ENCODE data around the gene C1orf115. TPM values are rescaled to one million over a fixed set of nuclear protein-coding genes. Genes with fewer than 3 reads are reported as not detected.
A peak's percentile ranks its signal among the peaks of the same experiment; 100 is the strongest.
"Not testable (repeated sequence)": the region's sequence is repeated elsewhere in the genome, so short reads cannot be mapped to it uniquely, and the experiment has no call there.

Gene C1orf115
- total RNA-seq, 1 donor from 2014 or later = 5.5 TPM

DNA sequence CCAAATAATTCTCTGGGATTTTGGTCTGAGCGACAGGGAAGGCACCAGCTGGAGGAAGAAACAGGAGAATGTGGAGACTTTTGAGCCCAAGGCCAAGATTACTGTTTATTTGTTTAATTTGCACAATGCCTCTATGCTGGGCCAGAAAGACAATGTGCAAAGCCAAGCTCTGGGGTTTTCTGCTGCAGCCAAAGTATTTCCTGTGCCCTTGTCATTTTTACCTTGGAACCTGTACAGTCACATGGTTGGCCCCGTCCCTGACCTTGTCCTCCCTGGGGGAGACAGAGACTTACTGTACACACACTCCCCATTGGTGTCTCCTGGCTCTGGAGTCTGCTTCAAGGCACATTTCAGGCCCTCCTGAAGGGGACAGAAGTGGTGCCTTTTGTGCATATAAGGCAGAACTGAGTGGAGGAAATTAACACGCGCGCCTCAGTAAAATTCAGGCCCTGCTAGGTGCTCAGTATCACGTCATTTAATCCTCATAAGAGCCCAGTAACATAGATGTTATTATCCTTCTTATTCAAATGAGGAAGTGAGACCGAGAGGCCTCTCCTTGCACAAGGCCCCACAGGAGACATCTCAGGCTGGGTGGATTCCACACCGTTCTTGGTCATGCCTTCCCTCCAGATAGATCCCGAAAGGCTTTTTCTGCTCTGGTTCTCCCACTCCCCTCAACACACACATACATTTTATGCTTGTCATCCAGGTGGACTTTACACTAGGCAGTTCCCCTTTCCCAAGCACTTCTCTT is 21.1 kb downstream of the C1orf115 start:
- DNase-seq (ENCODE audit: low spot score) = no peak
- intact Hi-C loops (cut with DNase I) = no loop called here

DNA sequence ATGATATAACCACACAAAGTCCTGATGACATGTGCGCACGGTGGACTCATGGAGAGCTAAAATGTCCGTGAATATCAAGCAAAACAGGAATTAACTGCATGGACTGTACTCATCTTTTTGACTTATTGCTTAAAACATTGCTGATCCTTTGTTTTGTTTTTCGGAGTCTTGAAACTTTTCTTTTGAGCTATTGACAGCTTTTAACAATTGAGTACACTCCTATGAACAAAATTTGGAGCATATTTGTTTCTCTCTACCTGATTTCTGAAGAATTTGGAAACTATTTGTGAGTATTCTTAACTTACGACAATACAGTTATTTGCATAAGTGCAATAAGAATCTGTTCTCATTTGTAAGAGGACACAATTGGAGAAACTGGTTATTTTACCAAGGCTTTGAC is 25.8 kb downstream of the C1orf115 start:
- DNase-seq (ENCODE audit: low spot score); intact Hi-C loops (cut with DNase I): not testable (repeated sequence)

DNA sequence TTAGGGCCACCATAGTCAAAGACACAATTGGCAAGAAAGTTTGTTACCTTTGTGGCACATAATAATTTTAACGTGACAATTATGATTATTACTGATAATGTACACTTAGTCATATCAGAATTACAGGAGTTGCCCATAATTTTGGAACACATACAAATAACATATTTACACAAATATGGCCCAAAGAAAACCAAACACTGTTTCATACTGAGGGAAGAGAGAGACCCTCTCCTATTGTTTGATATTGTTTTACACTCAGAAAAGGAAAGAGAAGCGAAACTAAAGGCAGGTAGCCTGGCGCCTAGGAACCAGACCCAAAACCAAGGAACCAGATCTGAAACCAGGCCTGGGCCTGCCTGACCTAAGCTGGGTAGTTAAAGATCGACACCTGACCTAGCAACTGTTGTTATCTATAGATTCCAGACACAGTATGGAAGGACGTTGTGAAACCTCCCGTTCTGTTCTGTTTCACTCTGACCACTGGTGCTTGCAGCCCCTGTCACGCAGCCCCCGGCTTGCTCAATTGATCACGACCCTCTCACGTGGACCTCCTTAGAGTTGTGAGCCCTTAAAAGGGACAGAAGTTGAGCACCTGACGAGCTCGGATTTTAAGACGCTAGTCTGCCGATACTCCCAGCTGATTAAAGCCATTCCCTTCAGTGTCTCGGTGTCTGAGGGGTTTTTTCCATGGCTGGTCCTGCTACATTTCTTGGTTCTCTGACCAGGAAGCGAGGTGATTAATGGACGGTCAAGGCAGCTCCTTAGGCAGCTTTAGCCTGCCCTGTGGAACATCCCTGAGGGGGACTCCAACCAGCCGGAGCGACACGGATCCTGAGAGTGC is 27.9 kb downstream of the C1orf115 start:
- intact Hi-C loops (cut with DNase I) = no loop called here
- no peak for DNase-seq (ENCODE audit: low spot score)

DNA sequence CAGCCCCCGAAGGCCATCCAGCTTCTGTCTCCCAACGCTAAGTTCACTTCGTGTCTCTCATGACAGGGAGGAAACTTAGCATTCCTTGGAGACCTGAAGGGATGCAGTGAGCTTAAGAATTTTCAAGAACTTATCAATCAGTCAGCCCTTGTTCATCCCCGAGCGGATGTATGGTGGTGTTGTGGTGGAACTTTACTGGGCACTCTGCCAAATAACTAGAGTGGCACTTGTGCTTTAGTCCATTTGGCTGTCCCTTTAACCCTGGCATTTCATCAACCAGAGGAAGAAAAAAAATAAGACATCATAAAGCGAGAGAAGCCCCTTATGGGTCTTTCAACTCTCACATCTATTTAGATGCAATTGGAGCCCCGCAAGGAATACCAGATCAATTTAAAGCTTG is 31.1 kb downstream of the C1orf115 start:
- intact Hi-C loops (cut with DNase I); DNase-seq (ENCODE audit: low spot score): not testable (repeated sequence)

DNA sequence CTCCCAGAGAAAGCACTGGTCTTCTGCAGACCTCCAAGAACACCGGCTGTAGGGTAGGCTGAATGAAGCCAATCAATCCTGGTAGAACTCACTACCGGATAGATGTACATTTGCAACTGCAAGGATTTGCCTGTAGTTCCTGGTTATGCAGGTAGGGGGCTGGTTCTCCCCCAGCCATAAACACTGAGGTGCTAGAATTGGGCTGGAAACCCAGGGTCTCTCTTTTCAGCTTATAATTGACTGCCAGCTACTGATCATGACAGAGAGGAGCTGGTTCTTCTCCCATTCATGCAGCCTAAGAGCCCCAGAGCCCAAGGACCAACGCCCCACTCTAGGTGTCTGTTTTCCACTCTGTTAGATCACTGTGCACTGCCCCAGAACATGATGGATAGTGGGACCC is 36.5 kb downstream of the C1orf115 start:
- DNase-seq (ENCODE audit: low spot score) = no peak
- intact Hi-C loops (cut with DNase I) = no loop called here

DNA sequence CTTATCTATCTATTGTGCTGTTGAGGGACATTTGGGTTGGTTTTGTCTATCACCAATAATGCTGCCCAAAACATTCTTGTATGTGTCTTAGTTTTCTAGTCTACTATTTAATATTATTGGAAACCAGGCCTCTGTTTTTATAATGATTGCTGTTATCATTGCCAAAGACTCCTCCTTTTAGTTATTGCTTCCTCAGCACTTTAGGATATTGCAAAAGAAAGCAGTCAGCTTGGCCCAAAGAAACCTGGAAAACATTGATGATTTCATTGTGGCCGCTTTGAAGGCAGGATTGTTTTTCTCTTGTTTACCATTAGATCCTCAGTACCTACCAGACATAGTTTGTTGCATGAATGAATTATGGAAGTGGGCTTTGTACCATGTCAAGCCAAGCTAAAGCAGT is 37.4 kb downstream of the C1orf115 start:
- DNase-seq (ENCODE audit: low spot score) = no peak
- intact Hi-C loops (cut with DNase I) = no loop called here

DNA sequence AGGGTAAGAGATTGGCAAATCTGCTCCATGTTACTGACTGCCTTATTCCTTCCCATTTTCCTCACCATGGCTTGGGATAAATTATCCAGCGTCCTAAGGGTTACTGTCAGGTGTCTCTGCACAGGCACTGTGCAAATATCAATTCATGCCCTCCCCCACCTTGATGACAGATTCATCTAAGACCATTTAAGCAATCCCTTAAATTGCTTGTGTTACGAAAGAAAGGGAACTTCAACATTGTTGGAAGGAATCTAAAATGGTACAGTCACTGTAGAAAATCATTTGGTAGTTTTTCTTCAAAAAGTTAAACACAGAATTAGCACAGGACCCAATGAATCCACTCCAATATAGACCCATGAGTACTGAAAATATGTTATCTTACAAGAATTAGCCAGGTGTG is 40.3 kb downstream of the C1orf115 start:
- no peak for DNase-seq (ENCODE audit: low spot score)
- intact Hi-C loops (cut with DNase I) = loop anchor here (5.0 kb wide), 1 partner anchor 57 kb away; the partner anchor contains the start of gene MTARC1

DNA sequence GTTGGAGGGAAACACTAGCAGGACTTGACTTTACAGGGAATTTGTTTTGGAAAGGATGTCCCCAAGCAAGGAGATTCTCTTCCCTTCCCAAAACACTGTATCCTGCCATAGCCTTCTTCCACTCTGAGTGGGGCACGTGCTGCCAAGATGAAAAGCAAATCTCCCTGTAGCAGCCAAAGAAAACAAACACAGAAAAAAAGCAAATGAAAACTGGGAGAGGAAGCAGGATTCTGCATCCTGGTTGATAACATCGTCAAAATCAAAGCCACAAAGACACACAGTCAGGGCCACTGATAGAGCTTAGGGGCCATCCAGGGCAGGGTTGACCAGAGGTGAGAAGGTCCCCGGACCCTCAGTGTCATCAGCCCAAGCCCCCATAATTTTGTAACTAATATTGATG is 42.0 kb downstream of the C1orf115 start:
- no peak for DNase-seq (ENCODE audit: low spot score)
- intact Hi-C loops (cut with DNase I) = loop anchor here (2.0 to 5.0 kb wide), 3 partner anchors 17 to 55 kb away; partner anchors contain the start of genes C1orf115, MTARC1 and MTARC2

DNA sequence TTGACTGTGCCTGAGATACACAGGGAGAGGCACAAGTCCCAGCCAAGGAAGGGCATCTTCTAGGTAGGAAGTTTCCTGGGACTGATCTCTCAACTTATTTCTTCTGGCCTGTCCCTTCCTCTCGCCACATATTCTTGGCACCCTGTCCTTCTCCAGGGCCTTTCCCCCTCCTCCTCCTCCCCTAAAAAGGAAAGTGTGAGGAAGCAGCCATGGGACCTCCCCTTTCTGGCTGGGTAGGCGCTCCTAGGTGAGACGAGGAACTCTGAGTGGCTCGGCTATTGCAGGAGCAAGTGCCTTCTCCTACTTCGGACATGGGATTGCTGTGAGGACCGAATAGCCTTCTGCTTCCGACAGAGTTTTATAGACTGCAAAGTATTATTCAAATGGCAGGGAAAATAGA is 42.5 kb downstream of the C1orf115 start:
- intact Hi-C loops (cut with DNase I) = loop anchor here (2.0 to 5.0 kb wide), 3 partner anchors 16 to 55 kb away; partner anchors contain the start of genes C1orf115, MTARC1 and MTARC2
- DNase-seq (ENCODE audit: low spot score) = no peak

DNA sequence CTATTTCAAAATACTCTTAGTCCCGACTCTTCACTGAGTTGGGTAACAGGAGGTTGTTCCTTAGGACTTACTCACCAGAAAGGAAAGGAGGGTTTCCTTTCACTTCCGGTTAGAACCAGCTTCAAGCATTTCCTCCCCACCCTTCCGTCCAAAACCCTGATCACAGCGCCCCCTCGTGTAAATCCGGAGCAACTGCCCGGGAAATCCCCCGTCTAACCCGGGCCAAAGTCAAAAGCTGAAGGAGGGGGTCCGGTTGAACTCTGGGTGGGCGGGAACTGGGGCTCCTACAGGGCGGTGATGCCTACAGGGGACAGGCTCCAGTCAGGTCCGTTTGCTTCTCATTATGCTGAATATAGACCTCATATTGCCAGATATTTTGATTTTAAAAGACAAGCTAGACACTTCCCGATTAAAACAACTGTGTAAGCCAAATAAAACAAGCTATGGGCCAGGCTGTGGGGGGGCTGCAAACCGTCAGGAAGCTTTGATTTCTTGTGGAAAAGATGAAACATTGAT is 43.0 kb downstream of the C1orf115 start:
- DNase-seq (ENCODE audit: low spot score) = peak; percentile 91
- intact Hi-C loops (cut with DNase I) = loop anchor here (2.0 to 5.0 kb wide), 3 partner anchors 16 to 54 kb away; partner anchors contain the start of genes C1orf115, MTARC1 and MTARC2

DNA sequence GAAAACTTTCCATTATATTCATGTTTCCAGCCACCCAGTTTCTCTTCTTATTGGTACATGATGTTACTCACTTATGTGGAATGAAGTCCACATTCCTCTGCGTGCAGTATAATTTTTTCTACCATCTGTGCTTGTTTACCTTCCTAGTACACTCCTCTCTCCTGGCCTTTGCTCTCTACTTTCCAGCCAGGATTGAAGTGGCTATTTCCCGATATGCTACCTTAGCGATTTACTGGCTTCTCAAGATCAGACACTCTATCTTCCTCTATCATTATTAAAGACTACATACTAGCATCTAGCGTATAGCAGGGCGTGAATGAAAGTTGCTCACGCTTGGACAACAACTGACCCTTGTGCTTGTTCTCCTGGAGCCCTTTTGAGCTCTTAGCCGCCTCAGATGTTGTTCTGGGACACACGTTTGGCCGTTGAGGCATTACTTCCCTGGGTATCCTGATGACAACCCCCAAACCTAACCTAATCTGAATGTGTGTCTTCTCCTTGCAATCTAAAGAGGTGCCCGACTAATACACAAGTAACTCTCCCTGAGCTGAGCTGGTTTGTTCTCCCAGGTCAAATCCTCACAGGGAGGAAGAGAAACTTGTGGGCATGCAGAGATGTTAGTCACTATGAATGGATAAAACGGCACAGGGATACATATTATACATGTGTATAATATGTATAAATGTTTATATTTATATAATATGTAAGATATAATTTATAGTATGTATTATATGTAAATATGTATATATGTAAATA is 44.6 kb downstream of the C1orf115 start:
- DNase-seq (ENCODE audit: low spot score) = no peak
- intact Hi-C loops (cut with DNase I) = loop anchor here (5.0 kb wide), 1 partner anchor 53 kb away; the partner anchor contains the start of gene MTARC1

DNA sequence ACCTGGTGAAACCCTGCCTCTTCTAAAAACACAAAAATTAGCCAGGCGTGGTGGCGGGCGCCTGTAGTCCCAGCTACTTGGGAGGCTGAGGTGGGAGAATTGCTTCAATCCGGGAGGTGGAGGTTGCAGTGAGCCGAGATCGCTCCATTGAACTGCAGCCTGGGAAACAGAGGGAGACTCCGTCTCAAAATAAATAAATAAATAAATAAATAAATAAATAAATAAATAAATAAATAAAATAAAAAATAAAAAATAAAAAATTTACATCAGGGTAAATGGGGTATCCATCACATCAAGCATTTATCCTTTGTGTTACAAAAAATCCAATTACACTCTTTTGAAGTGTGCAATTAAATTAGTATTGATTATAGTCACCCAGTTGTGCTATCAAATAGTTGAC is 46.1 kb downstream of the C1orf115 start:
- intact Hi-C loops (cut with DNase I); DNase-seq (ENCODE audit: low spot score): not testable (repeated sequence)

DNA sequence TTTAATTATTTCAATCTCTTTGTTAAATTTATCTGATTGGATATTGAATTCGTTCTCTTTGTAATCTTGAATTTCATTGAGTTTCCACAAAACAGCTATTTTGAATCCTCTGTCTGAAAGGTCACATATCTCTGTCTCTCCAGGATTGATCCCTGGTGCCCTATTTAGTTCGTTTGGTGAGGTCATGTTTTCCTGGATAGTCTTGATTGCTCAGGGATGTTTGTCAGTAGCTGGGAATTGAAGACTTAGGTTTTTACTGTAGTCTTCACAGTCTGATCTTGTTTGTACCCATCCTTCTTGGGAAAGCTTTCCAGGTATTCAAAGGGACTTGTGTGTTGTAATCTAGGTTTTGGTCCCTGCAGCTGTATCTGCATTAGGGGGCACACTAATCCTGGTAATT is 51.2 kb downstream of the C1orf115 start:
- intact Hi-C loops (cut with DNase I) = no loop called here

DNA sequence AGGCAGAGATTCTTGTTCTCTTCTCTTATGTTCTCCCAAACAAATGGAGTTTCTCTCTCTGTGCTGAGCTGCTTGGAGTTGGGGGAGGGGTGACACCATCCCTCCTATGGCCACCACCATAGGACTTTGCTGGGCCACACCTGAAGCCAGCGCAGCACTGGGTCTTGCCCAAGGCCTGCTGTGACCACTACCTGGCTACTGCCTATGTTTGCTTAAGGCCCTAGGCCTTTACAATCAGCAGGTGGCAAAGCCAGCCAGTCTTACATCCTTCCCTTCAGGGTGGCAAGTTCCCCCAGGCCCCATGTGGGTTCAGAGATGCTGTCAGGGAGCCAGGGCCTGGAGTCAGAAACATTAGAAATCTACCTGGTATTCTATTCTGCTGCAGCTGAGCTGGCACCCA is 51.7 kb downstream of the C1orf115 start:
- no peak for DNase-seq (ENCODE audit: low spot score)
- intact Hi-C loops (cut with DNase I) = no loop called here

More for the DNA sequence above, 51.2 kb downstream of the C1orf115 start:
- DNase-seq (ENCODE audit: low spot score) = no peak

DNA sequence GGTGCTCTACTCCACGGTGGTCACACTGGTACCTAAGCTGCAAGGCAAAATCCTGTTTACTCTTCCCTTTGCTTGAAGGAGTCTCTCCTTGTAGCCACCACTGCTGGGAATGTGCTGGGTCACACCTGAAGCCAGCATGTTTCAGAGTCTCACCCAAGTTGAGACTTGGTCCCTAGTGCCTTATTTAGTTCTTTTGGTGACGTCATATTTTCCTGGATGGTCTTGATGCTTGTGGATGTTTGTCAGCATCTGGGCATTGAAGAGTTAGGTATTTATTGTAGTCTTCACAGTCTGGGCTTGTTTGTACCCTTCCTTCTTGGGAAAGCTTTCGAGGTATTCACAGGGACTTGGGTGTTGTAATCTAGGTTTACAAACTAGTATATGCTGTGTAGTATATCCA is 52.4 kb downstream of the C1orf115 start:
- intact Hi-C loops (cut with DNase I) = no loop called here
- no peak for DNase-seq (ENCODE audit: low spot score)

DNA sequence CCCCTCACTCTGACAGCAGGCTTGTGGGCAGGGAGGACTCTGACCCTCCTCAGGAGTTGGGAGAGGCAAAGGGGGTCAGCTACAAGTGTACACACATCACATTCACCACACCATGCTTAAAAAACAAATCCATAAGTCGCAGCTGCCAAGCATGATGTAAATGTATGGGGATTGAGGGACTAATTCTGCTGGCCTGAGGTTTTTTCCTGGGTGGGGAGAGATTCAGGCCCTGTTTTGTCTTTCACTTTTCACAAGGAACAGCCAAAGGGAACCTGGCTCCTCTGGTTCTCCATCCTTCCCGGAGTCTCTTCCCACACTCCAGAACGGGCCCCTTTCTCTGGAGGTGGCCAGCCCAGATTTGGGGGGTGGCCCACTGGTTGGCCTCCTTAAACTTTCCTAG is 56.7 kb downstream of the C1orf115 start:
- no peak for DNase-seq (ENCODE audit: low spot score)
- intact Hi-C loops (cut with DNase I) = no loop called here

DNA sequence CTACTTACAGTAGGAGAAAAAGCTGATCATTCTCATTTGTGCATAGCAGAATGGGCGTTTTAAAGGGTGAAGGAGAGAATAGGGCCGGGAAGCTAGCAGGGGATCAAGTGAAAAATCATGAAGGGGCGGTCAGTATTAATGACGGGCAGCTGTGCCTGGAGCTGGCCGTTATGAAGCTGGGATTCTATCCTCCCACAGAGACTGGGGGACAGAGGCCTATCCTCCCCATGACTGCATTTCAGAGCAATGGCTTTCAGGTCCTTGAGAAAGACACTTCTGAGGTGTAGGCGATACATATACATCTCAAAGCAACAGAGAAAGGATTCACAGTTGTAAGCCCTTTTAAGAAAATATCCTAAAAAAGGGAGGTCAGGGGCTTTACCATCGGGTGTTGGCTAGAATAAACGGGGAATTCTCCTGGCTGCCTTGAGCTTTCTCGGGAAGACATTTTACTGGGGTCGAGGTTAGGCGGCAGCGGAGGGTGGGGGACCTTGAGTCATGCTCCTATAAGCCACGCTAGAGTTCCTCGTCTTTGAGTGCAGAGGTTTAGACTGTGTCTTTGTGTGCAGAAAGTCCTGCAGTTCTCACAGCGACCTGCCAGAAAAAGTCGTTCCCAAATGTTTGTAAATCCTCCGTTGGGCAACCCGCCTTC is 57.4 kb downstream of the C1orf115 start:
- intact Hi-C loops (cut with DNase I) = loop anchor here (2.0 kb wide), 1 partner anchor 15 kb away; no protein-coding TSS in a partner anchor
- no peak for DNase-seq (ENCODE audit: low spot score)

DNA sequence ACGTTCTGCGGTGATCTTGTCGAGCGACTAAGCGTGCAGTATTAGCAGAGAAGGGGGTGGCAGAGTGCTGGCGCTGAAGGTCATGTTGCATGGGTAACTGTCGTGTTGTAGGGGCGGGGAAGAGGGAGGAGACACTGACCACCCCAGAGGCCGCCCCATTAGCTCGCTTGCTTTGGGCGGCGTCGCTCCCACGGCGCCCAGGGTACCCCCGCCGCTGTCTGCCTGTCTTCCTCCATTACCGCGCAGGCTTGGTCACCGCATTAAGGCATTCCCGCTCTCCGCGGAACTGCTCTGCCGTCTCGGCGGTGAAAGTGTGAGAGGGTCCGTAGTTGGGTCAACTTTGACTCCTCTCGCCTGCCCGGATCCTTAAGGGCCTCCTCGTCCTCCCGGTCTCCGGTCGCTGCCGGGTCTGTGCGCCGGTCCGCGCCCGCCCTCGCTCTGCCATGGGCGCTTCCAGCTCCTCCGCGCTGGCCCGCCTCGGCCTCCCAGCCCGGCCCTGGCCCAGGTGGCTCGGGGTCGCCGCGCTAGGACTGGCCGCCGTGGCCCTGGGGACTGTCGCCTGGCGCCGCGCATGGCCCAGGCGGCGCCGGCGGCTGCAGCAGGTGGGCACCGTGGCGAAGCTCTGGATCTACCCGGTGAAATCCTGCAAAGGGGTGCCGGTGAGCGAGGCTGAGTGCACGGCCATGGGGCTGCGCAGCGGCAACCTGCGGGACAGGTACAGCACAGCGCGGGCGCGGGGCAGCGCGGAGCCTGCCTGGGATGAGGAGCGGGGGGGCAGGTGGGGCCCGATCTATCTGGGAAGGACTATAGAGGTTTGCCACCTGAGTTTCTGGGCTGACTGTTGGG is 58.1 kb downstream of the C1orf115 start, which contains the start of gene MTARC2:
MTARC2 (plus strand) TSS at position 234 of the 846 bp plus-strand sequence; CDS start at position 444, 210 bp downstream.
- intact Hi-C loops (cut with DNase I) = loop anchor here (2.0 kb wide), 1 partner anchor 16 kb away; no protein-coding TSS in a partner anchor
- DNase-seq (ENCODE audit: low spot score) = peak; percentile 92

Measured in cardiac septum (tissue), 1 donor.